Measurements from ENCODE around the gene RASA3. TPM values are rescaled to one million over a fixed set of nuclear protein-coding genes. Genes with fewer than 3 reads are reported as not detected.

RASA3 gene
- total RNA-seq, 1 experiment from 2014 or later = 0.26 TPM

- Mint-ChIP-seq H3K36me3 (ENCODE audit: insufficient read depth, unreplicated experiment) (no peaks in the 10 kb centered on the region), H3K4me3 (ENCODE audit: low read depth, unreplicated experiment) (no peak overlapping the region), H3K4me1 (ENCODE audit: low read depth, unreplicated experiment) (no peaks in the 10 kb centered on the region), H3K9me3 (ENCODE audit: low read depth, unreplicated experiment) (peaks cover 7% of the 10 kb centered on the region), H3K27ac (ENCODE audit: unreplicated experiment) (no peak overlapping the region), H3K27me3 (ENCODE audit: unreplicated experiment) (peaks cover 12% of the 10 kb centered on the region)
- BruUV-seq (replicated peaks) = no TSS peak
- CTCF ChIA-PET = interaction anchor here (0.7 kb wide), 1 partner anchor 29 kb away, joined by 3 read pairs; no protein-coding TSS in a partner anchor
- no peak for DNase-seq
- TF ChIP-seq, protein P1, sequence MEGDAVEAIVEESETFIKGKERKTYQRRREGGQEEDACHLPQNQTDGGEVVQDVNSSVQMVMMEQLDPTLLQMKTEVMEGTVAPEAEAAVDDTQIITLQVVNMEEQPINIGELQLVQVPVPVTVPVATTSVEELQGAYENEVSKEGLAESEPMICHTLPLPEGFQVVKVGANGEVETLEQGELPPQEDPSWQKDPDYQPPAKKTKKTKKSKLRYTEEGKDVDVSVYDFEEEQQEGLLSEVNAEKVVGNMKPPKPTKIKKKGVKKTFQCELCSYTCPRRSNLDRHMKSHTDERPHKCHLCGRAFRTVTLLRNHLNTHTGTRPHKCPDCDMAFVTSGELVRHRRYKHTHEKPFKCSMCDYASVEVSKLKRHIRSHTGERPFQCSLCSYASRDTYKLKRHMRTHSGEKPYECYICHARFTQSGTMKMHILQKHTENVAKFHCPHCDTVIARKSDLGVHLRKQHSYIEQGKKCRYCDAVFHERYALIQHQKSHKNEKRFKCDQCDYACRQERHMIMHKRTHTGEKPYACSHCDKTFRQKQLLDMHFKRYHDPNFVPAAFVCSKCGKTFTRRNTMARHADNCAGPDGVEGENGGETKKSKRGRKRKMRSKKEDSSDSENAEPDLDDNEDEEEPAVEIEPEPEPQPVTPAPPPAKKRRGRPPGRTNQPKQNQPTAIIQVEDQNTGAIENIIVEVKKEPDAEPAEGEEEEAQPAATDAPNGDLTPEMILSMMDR (IDR thresholded peaks at IDR 0.05; ENCODE audit: unreplicated experiment) = no peak
- intact Hi-C loops (cut with micrococcal nuclease; ENCODE audit: unreplicated experiment) = no loop called here
Observed at GRCh38 chr13:114157869-114158495, 25.6 kb upstream of the RASA3 start.

DNA sequence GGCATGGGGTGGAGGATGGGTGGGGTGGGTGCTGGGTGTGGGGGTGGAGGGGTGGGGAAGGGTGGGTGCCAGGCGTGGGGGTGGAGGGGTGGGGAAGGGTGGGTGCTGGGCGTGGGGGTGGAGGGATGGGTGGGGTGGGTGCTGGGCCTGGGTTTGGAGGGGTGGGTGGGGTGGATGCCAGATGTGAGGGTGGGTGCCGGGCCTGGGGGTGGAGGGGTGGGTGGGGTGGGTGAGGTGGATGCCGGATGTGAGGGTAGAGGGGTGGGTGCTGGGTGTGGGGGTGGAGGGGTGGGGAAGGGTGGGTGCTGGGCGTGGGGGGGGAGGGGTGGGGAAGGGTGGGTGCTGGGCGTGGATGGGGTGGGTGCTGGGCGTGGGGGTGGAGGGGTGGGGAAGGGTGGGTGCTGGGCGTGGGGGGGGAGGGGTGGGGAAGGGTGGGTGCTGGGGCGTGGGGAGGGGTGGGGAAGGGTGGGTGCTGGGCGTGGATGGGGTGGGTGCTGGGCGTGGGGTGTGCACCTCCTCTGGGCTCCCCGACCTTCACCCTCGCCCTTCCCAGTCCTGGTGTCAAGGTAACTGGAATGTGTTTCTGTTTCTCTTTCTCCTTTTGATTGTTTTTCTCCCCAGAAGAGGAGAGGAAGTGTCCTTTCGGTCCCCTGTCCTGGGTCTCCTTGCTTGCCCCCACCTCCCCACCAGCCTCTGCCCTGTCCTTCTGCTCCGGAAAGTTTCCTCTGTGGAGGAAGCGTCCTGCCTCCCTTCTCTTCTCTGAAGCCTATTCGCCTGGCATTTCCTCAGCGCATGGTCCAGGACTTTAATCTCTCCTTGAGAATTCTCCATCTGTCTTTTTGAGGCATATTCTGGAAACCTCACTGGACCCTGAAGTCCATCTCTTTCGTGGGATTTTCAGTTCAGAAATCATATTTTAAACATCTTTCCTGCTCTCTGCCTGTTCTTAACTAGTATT, 23.8 kb upstream of the RASA3 start:
- CTCF ChIA-PET = no interaction called here
- Mint-ChIP-seq H3K36me3 (ENCODE audit: insufficient read depth, unreplicated experiment) (no peaks in the 10 kb centered on the region), H3K27me3 (ENCODE audit: unreplicated experiment) (peaks cover 12% of the 10 kb centered on the region), H3K4me1 (ENCODE audit: low read depth, unreplicated experiment) (no peaks in the 10 kb centered on the region), H3K4me3 (ENCODE audit: low read depth, unreplicated experiment) (no peak overlapping the region), H3K9me3 (ENCODE audit: low read depth, unreplicated experiment) (peaks cover 7% of the 10 kb centered on the region), H3K27ac (ENCODE audit: unreplicated experiment) (no peak overlapping the region)
- intact Hi-C loops (cut with micrococcal nuclease; ENCODE audit: unreplicated experiment) = no loop called here
- TF ChIP-seq, protein P1 (IDR thresholded peaks at IDR 0.05; ENCODE audit: unreplicated experiment) = no peak
- DNase-seq = no peak
- no TSS peak for BruUV-seq (replicated peaks)

DNA sequence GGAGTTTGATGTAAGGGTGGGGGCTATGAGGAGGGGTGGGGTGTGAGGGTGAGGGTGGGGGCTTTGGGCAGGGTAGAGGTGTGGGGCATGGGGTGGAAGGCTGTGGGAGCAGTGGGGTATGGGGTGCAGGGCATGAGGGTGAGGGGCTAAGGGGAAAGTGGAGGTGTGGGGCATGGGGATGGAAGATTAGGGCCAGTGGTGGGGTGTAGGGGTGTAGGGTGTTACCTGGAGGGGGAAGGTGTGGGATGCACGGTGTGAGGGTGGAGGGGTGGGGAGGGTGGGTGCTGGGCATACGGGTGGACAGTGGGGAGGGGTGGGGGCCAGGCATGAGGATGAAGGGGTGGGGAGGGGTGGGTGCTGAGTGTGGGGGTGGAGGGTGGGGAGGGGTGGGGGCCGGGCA, 22.9 kb upstream of the RASA3 start:
- Mint-ChIP-seq H3K36me3 (ENCODE audit: insufficient read depth, unreplicated experiment) (no peaks in the 10 kb centered on the region), H3K4me3 (ENCODE audit: low read depth, unreplicated experiment) (no peak overlapping the region), H3K27ac (ENCODE audit: unreplicated experiment) (no peak overlapping the region), H3K27me3 (ENCODE audit: unreplicated experiment) (peaks cover 12% of the 10 kb centered on the region), H3K9me3 (ENCODE audit: low read depth, unreplicated experiment) (peaks cover 7% of the 10 kb centered on the region), H3K4me1 (ENCODE audit: low read depth, unreplicated experiment) (no peaks in the 10 kb centered on the region)
- no peak for DNase-seq
- CTCF ChIA-PET = no interaction called here
- BruUV-seq (replicated peaks) = no TSS peak
- intact Hi-C loops (cut with micrococcal nuclease; ENCODE audit: unreplicated experiment) = no loop called here
- TF ChIP-seq, protein P1 (IDR thresholded peaks at IDR 0.05; ENCODE audit: unreplicated experiment) = no peak

DNA sequence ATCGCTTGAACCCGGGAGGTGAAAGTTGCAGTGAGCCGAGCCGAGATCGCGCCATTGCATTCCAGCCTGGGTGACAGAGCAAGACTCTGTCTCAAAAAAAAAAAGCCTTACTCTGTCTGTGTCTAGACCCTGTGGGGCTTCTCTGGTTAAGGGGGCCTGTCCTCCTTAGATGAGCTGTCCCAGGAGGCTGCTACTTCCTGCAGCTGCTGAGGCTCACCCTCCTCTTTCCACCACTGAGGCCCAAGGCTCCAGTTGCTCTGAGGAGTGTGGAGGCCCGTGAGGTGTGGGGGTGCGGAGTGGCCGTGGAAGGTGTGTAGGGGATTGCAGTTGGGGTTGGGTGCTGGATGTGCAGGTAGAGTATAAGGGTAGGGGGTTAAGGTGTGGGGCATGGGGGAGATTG, 22.1 kb upstream of the RASA3 start:
- H3K27me3 Mint-ChIP-seq (ENCODE audit: unreplicated experiment) = peaks cover 12% of the 10 kb centered on the region
- intact Hi-C loops (cut with micrococcal nuclease; ENCODE audit: unreplicated experiment) = no loop called here
- TF ChIP-seq, protein P1 (IDR thresholded peaks at IDR 0.05; ENCODE audit: unreplicated experiment) = no peak
- no peaks in the 10 kb centered on the region for H3K36me3 Mint-ChIP-seq (ENCODE audit: insufficient read depth, unreplicated experiment)
- DNase-seq = no peak
- BruUV-seq (replicated peaks) = no TSS peak
- no peaks in the 10 kb centered on the region for H3K4me1 Mint-ChIP-seq (ENCODE audit: low read depth, unreplicated experiment)
- H3K9me3 Mint-ChIP-seq (ENCODE audit: low read depth, unreplicated experiment) = peaks cover 7% of the 10 kb centered on the region
- H3K27ac Mint-ChIP-seq (ENCODE audit: unreplicated experiment) = no peak overlapping the region
- H3K4me3 Mint-ChIP-seq (ENCODE audit: low read depth, unreplicated experiment) = no peak overlapping the region
- CTCF ChIA-PET = no interaction called here
